ENCODE data around the gene IQSEC1. TPM values are rescaled to one million over a fixed set of nuclear protein-coding genes. Genes with fewer than 3 reads are reported as not detected.

The IQSEC1 gene
- total RNA-seq, 4 donors from 2014 or later, result 24.0 to 43.0 (median 31.8) TPM

- no peak for DNase-seq
- intact Hi-C loops (cut with DNase I; ENCODE audit: low total_unique reads) (loop anchor here (10.0 kb wide), 1 partner anchor 50 kb away; no protein-coding TSS in a partner anchor), in situ Hi-C loops (cut with MboI; ENCODE audit: low pct_ligation_motif_present in 1 of 4, low pct_unique_long_range_greater_than_20kb in 1 of 4, low sequenced_read_pairs in 3 of 4) (no loop called here)
- H3K4me3 ChIP-seq, result no peak overlapping the region
- peaks cover 6 to 25% (median 23%) of the 10 kb centered on the region in 4 donors for H3K4me1 ChIP-seq
- H3K9me3 ChIP-seq, result no peaks in the 10 kb centered on the region
- 93% methylated on average over 36 of the region's 37 CpGs; no CpG with 5 or more reads in 1 of the 2 donors for WGBS, 2 donors (ENCODE audit: low coverage in 1 of 2)
- H3K36me3 ChIP-seq, result peaks cover 0 to 14% (median 4%) of the 10 kb centered on the region in 4 donors
- no peaks in the 10 kb centered on the region for H3K27me3 ChIP-seq
- peak overlapping the region in 2 of 4 donors; percentile 28 to 63 for H3K27ac ChIP-seq
- no peak for TF ChIP-seq POLR2AphosphoS5 (IDR thresholded peaks at IDR 0.05)
- TF ChIP-seq CTCF (IDR thresholded peaks at IDR 0.05), result no peak
- no peak for TF ChIP-seq POLR2A (IDR thresholded peaks at IDR 0.05)
- TF ChIP-seq EP300 (IDR thresholded peaks at IDR 0.05; ENCODE audit: low read depth), result no peak
Measured at GRCh38 chr3:12935023-12935860, 138.0 kb downstream of the IQSEC1 start.

- intact Hi-C loops (cut with DNase I; ENCODE audit: low total_unique reads) (loop anchor here (10.0 kb wide), 1 partner anchor 50 kb away; no protein-coding TSS in a partner anchor), in situ Hi-C loops (cut with MboI; ENCODE audit: low pct_ligation_motif_present in 1 of 4, low pct_unique_long_range_greater_than_20kb in 1 of 4, low sequenced_read_pairs in 3 of 4) (no loop called here)
- Histone ChIP-seq H3K27me3 (no peaks in the 10 kb centered on the region), H3K4me3 (no peak overlapping the region), H3K27ac (peak overlapping the region in 2 of 4 donors; percentile 28 to 63), H3K36me3 (peaks cover 0 to 14% (median 4%) of the 10 kb centered on the region in 4 donors), H3K4me1 (peaks cover 6 to 25% (median 23%) of the 10 kb centered on the region in 4 donors), H3K9me3 (no peaks in the 10 kb centered on the region)
- no peak for DNase-seq
- WGBS, 2 donors (ENCODE audit: low coverage in 1 of 2), result 68% methylated on average over 7 of the region's 8 CpGs; no CpG with 5 or more reads in 1 of the 2 donors
- TF ChIP-seq POLR2A (IDR thresholded peaks at IDR 0.05), result no peak
- TF ChIP-seq POLR2AphosphoS5 (IDR thresholded peaks at IDR 0.05), result peak in 1 of 3 donors; percentile 12
Measured at GRCh38 chr3:12934431-12934830, 138.8 kb downstream of the IQSEC1 start.

GRCh38 chr3:12933901-12934300, 139.3 kb downstream of the IQSEC1 start:
- intact Hi-C loops (cut with DNase I; ENCODE audit: low total_unique reads), result loop anchor here (10.0 kb wide), 1 partner anchor 51 kb away; no protein-coding TSS in a partner anchor
- TF ChIP-seq POLR2AphosphoS5 (IDR thresholded peaks at IDR 0.05) (no peak), POLR2A (IDR thresholded peaks at IDR 0.05) (no peak)
- peaks cover 0 to 14% (median 4%) of the 10 kb centered on the region in 4 donors for H3K36me3 ChIP-seq
- H3K4me3 ChIP-seq, result no peak overlapping the region
- peaks cover 5 to 25% (median 20%) of the 10 kb centered on the region in 4 donors for H3K4me1 ChIP-seq
- no peak for DNase-seq
- no peaks in the 10 kb centered on the region for H3K9me3 ChIP-seq
- no peaks in the 10 kb centered on the region for H3K27me3 ChIP-seq
- peak overlapping the region in 2 of 4 donors; percentile 28 to 63 for H3K27ac ChIP-seq
- WGBS, 2 donors (ENCODE audit: low coverage in 1 of 2), result 94% methylated on average over 7 of the region's 7 CpGs; no CpG with 5 or more reads in 1 of the 2 donors
- in situ Hi-C loops (cut with MboI; ENCODE audit: low pct_ligation_motif_present in 1 of 4, low pct_unique_long_range_greater_than_20kb in 1 of 4, low sequenced_read_pairs in 3 of 4), result no loop called here

- Histone ChIP-seq H3K4me3 (no peak overlapping the region), H3K36me3 (peaks cover 0 to 14% (median 4%) of the 10 kb centered on the region in 4 donors), H3K27me3 (no peaks in the 10 kb centered on the region), H3K27ac (peak overlapping the region in 1 of 4 donors; percentile 29), H3K9me3 (no peaks in the 10 kb centered on the region), H3K4me1 (peaks cover 0 to 17% (median 14%) of the 10 kb centered on the region in 4 donors)
- 82 to 87% methylated on average over 5 to 11 of the region's 13 CpGs for WGBS, 2 donors (ENCODE audit: low coverage in 1 of 2)
- no peak for TF ChIP-seq POLR2A (IDR thresholded peaks at IDR 0.05)
- TF ChIP-seq EP300 (IDR thresholded peaks at IDR 0.05; ENCODE audit: low read depth), result no peak
- no peak for TF ChIP-seq CTCF (IDR thresholded peaks at IDR 0.05)
- TF ChIP-seq POLR2AphosphoS5 (IDR thresholded peaks at IDR 0.05), result no peak
- in situ Hi-C loops (cut with MboI; ENCODE audit: low pct_ligation_motif_present in 1 of 4, low pct_unique_long_range_greater_than_20kb in 1 of 4, low sequenced_read_pairs in 3 of 4) (no loop called here), intact Hi-C loops (cut with DNase I; ENCODE audit: low total_unique reads) (loop anchor here (10.0 kb wide), 1 partner anchor 52 kb away; no protein-coding TSS in a partner anchor)
- no peak for DNase-seq
Measured at GRCh38 chr3:12932754-12933153, 140.5 kb downstream of the IQSEC1 start.

GRCh38 chr3:12932347-12932746, 140.9 kb downstream of the IQSEC1 start:
- in situ Hi-C loops (cut with MboI; ENCODE audit: low pct_ligation_motif_present in 1 of 4, low pct_unique_long_range_greater_than_20kb in 1 of 4, low sequenced_read_pairs in 3 of 4), result no loop called here
- H3K36me3 ChIP-seq, result peaks cover 0 to 14% (median 4%) of the 10 kb centered on the region in 4 donors

More at GRCh38 chr3:12932347-12932746, 140.9 kb downstream of the IQSEC1 start:
- Histone ChIP-seq H3K27ac (peak overlapping the region in 1 of 4 donors; percentile 29), H3K27me3 (no peaks in the 10 kb centered on the region), H3K4me3 (no peak overlapping the region), H3K4me1 (peaks cover 0 to 16% (median 14%) of the 10 kb centered on the region in 4 donors), H3K9me3 (no peaks in the 10 kb centered on the region)
- DNase-seq, result no peak
- TF ChIP-seq POLR2A (IDR thresholded peaks at IDR 0.05) (no peak), CTCF (IDR thresholded peaks at IDR 0.05) (no peak), POLR2AphosphoS5 (IDR thresholded peaks at IDR 0.05) (no peak), EP300 (IDR thresholded peaks at IDR 0.05; ENCODE audit: low read depth) (no peak)
- intact Hi-C loops (cut with DNase I; ENCODE audit: low total_unique reads), result loop anchor here (10.0 kb wide), 1 partner anchor 52 kb away; no protein-coding TSS in a partner anchor
- 94% methylated on average over 9 of the region's 10 CpGs; no CpG with 5 or more reads in 1 of the 2 donors for WGBS, 2 donors (ENCODE audit: low coverage in 1 of 2)

All from transverse colon (tissue), 4 donors.